Left renal pelvis (tissue), 4 donors: Measurements from ENCODE around the gene RGS12. TPM values are rescaled to one million over a fixed set of nuclear protein-coding genes. Genes with fewer than 3 reads are reported as not detected.

Experiments
- DNase-seq, 4 donors: peaks; one replicate each; pipeline ENCODE4 v3.0.0-alpha.2; 2013; ENCODE audit warnings: low read depth in 4 of 4, low spot score in 3 of 4
- polyA plus RNA-seq, 4 donors: library from polyadenylated mRNA; unstranded; fragments of 120-200 nt; gene quantifications; one replicate each; pipeline ENCODE4 v1.2.1, GENCODE V29; 2013; ENCODE audit not compliant: insufficient read length in 4 of 4

The RGS12 gene
- 10 to 100 TPM; 33.4 to 61.7 (median 47.2) TPM for polyA plus RNA-seq

GRCh38 chr4:3292571-3293400, at the start of gene RGS12:
Gene RGS12, plus strand, starts transcription at chr4:3293021. Its CDS starts 23,150 bp downstream, at chr4:3316171.
- peak; percentile 76 to 82 (median 79) for DNase-seq

GRCh38 chr4:3243136-3243780, 49.6 kb upstream of the RGS12 start:
- DNase-seq, result peak in 1 of 4 donors; percentile 14

GRCh38 chr4:3244002-3244401, 48.8 kb upstream of the RGS12 start:
- no peak for DNase-seq

GRCh38 chr4:3244747-3245146, 48.1 kb upstream of the RGS12 start:
- no peak for DNase-seq

- no peak for DNase-seq
These were observed 47.1 kb upstream of the RGS12 start for GRCh38 chr4:3245676-3246075.

- no peak for DNase-seq
These were observed 46.1 kb upstream of the RGS12 start for GRCh38 chr4:3246458-3247398.

GRCh38 chr4:3247399-3248177, 45.2 kb upstream of the RGS12 start:
- DNase-seq, result no peak

GRCh38 chr4:3248178-3248480, 44.7 kb upstream of the RGS12 start:
- DNase-seq, result no peak

- peak in 2 of 4 donors; percentile 44 to 61 for DNase-seq
These were observed 43.8 kb upstream of the RGS12 start, which contains the start of gene MSANTD1 for GRCh38 chr4:3248811-3249661. Gene MSANTD1, plus strand, starts transcription at chr4:3249159. Its CDS starts 64 bp downstream, at chr4:3249223.

- DNase-seq, result no peak
These were observed 42.9 kb upstream of the RGS12 start for GRCh38 chr4:3249711-3250437.

- DNase-seq, result no peak
These were observed 42.3 kb upstream of the RGS12 start for GRCh38 chr4:3250438-3250955.

GRCh38 chr4:3250956-3251690, 41.7 kb upstream of the RGS12 start:
- DNase-seq, result no peak

GRCh38 chr4:3251691-3252479, 40.9 kb upstream of the RGS12 start:
- no peak for DNase-seq

- no peak for DNase-seq
These were observed 40.4 kb upstream of the RGS12 start for GRCh38 chr4:3252480-3252828.

GRCh38 chr4:3252831-3253641, 39.8 kb upstream of the RGS12 start:
- DNase-seq, result no peak

- no peak for DNase-seq
These were observed 39.0 kb upstream of the RGS12 start for GRCh38 chr4:3253808-3254207.
